HTR-8/SVneo (cell line): ENCODE results near the gene MAP2K3.
A peak's percentile ranks its signal among the peaks of the same experiment; 100 is the strongest.

Source experiments
- DNase-seq: peaks from one replicate; pipeline ENCODE4 v3.0.0; 2011; ENCODE audit warnings: low spot score, mixed read lengths; ENCODE audit not compliant: insufficient read length
- FAIRE-seq: peaks from 2 replicates; lab custom pipeline; 2011; peaks lifted over from hg19 to GRCh38; lab: Jason Lieb, UNC

The MAP2K3 gene

GRCh38 chr17:21252289-21252795, 32.2 kb upstream of the MAP2K3 start:
- DNase-seq: no peak
- FAIRE-seq: peak; percentile 74

GRCh38 chr17:21252796-21253645, 31.5 kb upstream of the MAP2K3 start, which contains the start of gene NATD1:
TSS of gene NATD1 (minus strand) at chr17:21253410. CDS start at chr17:21253264, 146 bp downstream.
- FAIRE-seq: peak; percentile 97

GRCh38 chr17:21253646-21254441, 30.7 kb upstream of the MAP2K3 start:
- DNase-seq (no peak), FAIRE-seq (peak; percentile 63)

More at GRCh38 chr17:21252796-21253645, 31.5 kb upstream of the MAP2K3 start, which contains the start of gene NATD1:
- peak; percentile 98 for DNase-seq

GRCh38 chr17:21258593-21258992, 25.9 kb upstream of the MAP2K3 start:
- DNase-seq (no peak), FAIRE-seq (no peak)

- FAIRE-seq (no peak), DNase-seq (no peak)
These were observed 22.1 kb upstream of the MAP2K3 start for GRCh38 chr17:21262259-21262993.

GRCh38 chr17:21263376-21263775, 21.1 kb upstream of the MAP2K3 start:
- DNase-seq (no peak), FAIRE-seq (peak; percentile 66)

GRCh38 chr17:21268596-21269188, 15.8 kb upstream of the MAP2K3 start:
- FAIRE-seq (peak; percentile 44), DNase-seq (no peak)

GRCh38 chr17:21269394-21269793, 15.1 kb upstream of the MAP2K3 start:
- FAIRE-seq: peak; percentile 63
- no peak for DNase-seq

GRCh38 chr17:21271454-21272183, 12.9 kb upstream of the MAP2K3 start:
- FAIRE-seq: no peak
- DNase-seq: no peak

GRCh38 chr17:21272250-21272649, 12.3 kb upstream of the MAP2K3 start:
- peak; percentile 75 for FAIRE-seq
- DNase-seq: no peak

GRCh38 chr17:21272881-21273792, 11.4 kb upstream of the MAP2K3 start:
- FAIRE-seq (peak; percentile 72), DNase-seq (no peak)

- no peak for FAIRE-seq
- DNase-seq: peak; percentile 71
These were observed 9.4 kb upstream of the MAP2K3 start for GRCh38 chr17:21275047-21275578.

GRCh38 chr17:21275579-21276263, 8.8 kb upstream of the MAP2K3 start:
- FAIRE-seq: peak; percentile 99
- peak; percentile 100 for DNase-seq

- DNase-seq (no peak), FAIRE-seq (no peak)
These were observed 8.3 kb upstream of the MAP2K3 start for GRCh38 chr17:21276264-21276588.

GRCh38 chr17:21277332-21277731, 7.2 kb upstream of the MAP2K3 start:
- FAIRE-seq (no peak), DNase-seq (no peak)

- DNase-seq: no peak
- FAIRE-seq: no peak
These were observed 5.9 kb upstream of the MAP2K3 start for GRCh38 chr17:21278450-21279197.

- FAIRE-seq: no peak
These were observed 5.3 kb upstream of the MAP2K3 start for GRCh38 chr17:21279198-21279535.

More at GRCh38 chr17:21279198-21279535, 5.3 kb upstream of the MAP2K3 start:
- DNase-seq: no peak
